Measurements from ENCODE around the gene GXYLT2.

The GXYLT2 gene

GRCh38 chr3:72941245-72941644 is 53.4 kb downstream of the GXYLT2 start:
- DNase-seq = no peak

- no peak for DNase-seq
Observed at GRCh38 chr3:72942427-72942826, 54.6 kb downstream of the GXYLT2 start.

- DNase-seq = no peak
Observed at GRCh38 chr3:72944696-72945095, 56.9 kb downstream of the GXYLT2 start.

DNA sequence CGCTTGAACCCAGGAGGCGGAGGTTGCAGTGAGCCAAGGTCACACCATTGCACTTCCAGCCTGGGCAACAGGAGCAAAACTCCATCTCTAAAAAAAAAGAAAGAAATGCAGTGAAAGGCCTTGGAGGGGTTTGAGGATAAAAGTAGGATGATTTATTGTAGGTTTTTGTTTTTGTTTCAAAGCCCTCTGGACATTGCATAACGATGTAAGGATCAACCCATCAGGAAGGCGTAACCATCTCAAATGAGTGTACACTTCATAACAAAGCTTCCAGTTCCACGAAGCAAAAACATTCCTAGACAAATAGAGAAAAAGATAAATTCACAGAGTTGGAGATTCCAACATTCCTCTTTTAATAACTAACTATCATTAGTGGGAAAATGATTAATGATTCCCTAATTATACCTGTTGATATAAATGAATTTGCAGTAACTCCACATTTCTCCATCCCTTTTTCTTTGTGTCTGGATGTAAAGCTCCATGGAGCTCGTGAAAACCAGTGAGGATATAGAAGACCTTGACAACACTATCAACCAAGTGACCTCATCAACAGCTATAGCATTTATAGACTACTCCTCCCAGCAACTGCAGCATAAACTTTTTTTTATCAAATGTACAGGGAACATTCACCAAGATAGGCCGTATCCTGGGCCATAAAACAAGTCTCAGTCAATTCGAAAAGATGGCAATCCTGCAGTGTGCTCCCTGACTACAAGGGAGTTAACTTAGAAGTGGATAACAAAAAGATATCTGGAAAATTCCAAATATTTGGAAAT is 60.1 kb downstream of the GXYLT2 start:
- no peak for DNase-seq

DNA sequence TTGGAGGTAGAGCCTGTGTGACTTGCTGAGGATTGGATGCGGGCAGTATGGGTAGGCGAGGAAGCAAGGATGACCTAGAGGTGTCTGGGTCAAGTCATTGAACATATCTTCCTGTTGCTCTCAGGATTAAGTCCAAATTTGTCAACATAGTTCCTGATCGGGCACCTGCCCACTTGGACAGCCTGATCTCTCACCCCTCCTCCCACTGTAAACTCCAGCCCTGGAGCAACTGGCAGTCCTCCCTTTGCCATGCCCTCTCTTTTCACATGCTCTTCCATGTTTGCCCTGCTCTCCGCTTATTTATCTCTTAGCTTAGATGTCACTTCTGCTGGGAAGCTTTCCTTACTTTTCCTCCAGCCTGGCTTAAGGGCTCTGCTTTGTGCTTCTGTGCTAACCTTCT is 61.2 kb downstream of the GXYLT2 start:
- peak; percentile 2 for DNase-seq

DNA sequence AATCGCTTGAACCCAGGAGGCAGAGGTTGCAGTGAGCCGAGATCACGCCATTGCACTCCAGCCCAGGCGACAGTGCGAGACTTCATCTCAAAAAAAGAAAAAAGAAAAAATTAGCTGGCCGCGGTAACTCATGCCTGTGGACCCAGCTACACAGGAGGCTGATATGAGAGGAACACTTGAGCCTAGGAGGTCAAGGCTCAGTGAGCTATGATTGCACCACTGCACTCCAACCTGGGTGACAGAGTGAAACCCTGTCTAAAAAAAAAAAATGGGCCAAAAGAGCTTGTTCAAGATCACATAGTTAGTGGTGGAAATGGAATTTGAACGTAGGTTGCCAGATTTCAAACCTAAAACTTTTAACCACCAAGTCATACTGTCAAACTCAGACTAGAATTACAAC is 62.5 kb downstream of the GXYLT2 start:
- DNase-seq = no peak

GRCh38 chr3:72950801-72951200 is 63.0 kb downstream of the GXYLT2 start:
- DNase-seq = no peak

DNA sequence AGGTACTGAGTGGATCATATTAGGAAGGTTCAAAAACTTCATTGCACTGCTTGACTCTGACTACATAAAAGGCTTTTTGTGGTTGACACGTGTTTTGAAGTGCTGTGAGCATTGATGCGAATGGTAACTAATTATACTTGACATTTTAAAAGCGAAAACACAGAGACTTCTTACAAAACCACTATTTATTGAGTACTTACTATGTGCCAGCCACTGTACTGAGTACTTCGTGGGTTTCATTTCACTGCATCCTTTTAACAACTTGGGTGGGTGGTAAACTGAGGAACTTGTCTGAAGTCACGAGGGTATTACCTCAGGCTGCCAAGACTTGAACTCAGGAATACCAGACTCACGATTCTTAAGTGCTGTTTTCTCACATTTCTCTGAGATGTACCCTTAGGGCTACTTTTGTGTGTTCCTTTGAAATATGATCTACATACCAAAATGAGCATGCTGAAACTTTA is 63.4 kb downstream of the GXYLT2 start:
- DNase-seq = no peak

DNA sequence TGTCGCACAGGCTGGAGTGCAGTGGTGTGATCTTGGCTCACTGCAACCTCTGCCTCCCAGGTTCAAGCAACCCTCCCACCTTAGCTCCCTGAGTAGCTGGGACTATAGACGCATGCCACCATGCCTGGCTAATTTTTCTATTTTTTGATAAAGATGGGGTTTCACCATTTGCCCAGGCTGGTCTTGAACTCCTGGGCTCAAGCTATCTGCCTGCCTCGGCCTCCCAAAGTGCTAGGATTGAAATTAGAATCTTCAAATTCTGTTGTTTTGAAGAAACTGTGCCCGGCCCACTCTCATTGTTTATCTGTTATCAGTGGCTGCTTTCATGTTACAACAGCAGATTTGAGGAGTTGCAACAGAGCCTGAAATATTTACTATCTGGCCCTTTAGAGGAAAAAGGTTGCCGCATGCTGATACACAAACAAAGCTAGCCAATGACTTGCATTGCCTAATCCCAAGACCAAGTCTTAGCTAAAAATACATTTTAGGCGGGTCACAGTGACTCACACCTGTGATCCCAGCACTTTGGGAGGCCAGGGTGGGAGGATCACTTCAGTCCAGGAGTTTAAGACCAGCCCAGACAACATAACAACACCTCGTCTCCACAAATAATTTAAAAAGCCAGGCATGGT is 65.6 kb downstream of the GXYLT2 start:
- no peak for DNase-seq

- DNase-seq = no peak
Observed at GRCh38 chr3:72957297-72957696, 69.5 kb downstream of the GXYLT2 start.

DNA sequence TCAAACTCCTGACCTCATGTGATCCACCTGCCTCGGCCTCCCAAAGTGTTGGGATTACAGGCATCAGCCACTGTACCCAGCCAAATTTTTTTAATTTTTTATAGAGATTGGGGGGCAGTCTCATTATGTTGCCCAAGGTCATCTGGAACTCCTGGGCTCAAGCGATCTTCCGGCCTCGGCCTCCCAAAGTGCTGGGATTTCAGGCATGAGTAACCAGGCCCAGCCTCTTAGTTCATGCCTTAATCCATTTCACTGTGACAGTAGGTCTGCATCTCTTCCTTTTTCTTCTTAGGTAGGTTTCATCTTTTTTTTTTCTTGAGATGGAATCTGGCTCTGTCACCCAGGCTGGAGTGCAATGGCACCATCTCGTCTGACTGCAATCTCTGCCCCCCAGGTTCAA is 71.5 kb downstream of the GXYLT2 start:
- no peak for DNase-seq

GRCh38 chr3:72960812-72961518 is 73.1 kb downstream of the GXYLT2 start:
- peak; percentile 26 for DNase-seq

DNA sequence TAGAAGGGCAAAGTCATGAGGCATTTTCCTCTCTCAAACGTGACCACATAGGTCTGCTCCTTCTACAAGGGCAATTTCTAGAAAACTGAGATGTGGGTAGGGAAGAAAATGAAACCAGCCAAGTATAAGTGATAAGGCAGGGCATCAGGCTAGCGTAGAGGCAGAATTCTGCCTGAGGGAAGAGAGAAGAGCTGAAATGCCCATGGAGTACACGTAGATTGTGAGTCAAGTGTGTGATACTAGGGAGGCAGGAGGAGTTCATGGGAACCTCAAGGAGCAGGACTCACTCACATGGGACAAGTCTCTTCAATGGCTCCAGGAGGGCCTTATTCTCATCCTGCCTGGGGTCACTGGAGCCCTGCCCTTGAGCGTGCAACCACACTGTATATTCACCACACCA is 73.9 kb downstream of the GXYLT2 start:
- DNase-seq = no peak

GRCh38 chr3:72962317-72962716 is 74.5 kb downstream of the GXYLT2 start:
- DNase-seq = no peak

GRCh38 chr3:72964633-72965032 is 76.8 kb downstream of the GXYLT2 start:
- DNase-seq = no peak

GRCh38 chr3:72968266-72968664 is 80.4 kb downstream of the GXYLT2 start:
- DNase-seq = no peak

DNA sequence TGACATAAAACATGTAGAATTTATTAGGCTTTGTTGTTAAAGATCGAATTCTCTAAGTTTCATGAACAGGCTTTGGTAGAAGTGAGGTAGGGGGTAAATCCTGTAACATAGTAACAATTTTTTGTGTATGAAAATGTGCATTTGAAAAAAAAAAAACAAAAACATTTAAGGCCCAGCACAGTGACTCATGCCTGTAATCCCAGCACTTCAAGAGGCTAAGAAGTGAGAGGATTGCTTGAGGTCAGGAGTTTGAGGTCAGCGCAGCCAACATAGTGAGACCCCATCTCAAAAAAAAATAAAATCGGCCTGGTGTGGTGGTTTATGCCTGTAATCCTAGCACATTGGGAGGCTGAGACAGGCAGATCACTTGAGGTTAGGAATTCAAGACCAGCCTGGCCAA is 81.9 kb downstream of the GXYLT2 start:
- peak; percentile 2 for DNase-seq

DNA sequence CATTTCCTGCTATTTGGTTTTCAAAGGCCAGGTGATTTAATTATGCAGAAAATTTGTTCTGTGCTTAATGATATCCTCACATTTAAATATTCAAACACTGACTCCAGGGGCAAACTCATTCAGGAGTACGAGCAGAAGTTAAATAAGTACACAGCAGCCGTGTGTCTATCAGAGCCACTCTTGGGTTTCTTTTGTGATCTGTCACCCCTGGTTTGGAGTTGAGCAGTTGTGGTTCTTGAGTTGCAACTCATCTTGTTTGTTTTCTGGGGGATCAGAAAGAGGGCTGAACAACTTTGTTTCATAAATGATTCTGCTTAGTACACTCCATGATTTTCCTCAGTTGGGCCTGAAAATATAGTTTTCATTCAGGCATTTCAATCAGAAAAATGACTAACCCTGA is 83.1 kb downstream of the GXYLT2 start:
- DNase-seq = no peak

- DNase-seq = no peak
Observed at GRCh38 chr3:72972706-72973030, 84.8 kb downstream of the GXYLT2 start.

GRCh38 chr3:72973031-72973723 is 85.3 kb downstream of the GXYLT2 start:
- DNase-seq = peak; percentile 41

DNA sequence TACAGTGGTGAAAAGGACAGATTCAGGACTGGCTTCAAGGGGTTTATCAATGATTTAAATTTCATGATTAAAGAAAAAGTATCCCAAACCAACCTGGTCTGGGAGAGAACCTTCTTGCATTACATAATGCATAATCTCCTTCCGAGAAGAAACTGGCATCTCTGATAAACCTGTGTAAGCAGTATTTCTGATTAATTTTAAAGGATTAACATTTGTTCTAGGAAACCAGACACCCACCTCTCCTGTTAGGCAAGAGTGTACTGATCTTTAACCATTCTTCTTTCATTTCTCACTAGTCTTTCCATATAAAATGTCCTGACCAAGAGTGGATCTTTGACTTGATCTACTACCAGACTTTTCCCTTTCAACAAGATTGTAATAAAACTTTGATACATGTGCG is 85.9 kb downstream of the GXYLT2 start:
- no peak for DNase-seq

DNA sequence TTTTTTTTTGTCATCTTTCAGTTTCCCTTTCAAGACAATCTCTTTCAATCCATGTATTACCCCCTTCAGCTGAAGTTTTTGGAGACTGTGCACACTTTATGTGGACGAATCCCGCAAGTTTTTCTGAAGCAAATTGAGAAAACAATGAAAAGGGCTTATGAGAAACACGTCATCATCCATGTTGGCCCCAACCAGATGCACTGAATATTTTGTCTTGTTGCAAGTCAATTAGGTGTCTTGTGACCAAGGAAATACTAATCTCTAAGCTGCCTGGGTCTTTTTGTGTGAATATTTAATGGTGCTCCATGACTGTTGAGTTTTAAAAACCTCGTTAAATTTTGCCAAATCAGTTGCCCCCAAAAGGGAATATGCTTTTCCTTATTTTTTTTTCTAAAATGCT is 87.1 kb downstream of the GXYLT2 start:
- no peak for DNase-seq

DNA sequence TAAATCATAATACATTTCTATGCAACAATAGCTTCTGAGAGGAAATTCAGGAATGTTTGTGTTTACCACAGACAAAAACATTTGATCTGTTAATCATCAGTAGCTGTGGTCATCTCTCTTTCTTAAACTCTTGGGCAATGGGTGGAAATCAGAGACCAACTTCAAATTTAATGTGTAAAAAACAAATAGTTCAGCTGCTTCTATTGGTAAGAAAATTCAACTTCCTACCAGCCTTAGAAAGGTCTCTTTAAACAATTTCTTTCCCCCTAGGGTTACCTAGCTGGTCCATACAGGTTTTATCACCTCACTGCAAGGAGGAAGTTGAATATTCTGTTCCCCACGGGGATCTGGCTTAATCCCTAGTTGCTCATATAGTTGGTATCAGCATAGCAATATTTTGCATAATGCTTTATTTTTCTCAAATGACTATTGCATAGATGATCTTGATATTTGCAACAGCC is 88.5 kb downstream of the GXYLT2 start:
- DNase-seq = no peak
